Karpas-422 (cell line): ENCODE data around the gene FAM193B. TPM values are rescaled to one million over a fixed set of nuclear protein-coding genes. Genes with fewer than 3 reads are reported as not detected.

Source experiments
- DNase-seq: peaks from one replicate; pipeline ENCODE4 v3.0.0-alpha.2; 2015
- H2AFZ ChIP-seq: fragments of 200-600 bp; sonication (generic); 2 replicates; pipeline ENCODE4 v1.6.1; 2014; ENCODE audit warnings: antibody characterized with exemption, low read length, mixed read lengths
- H3K27ac ChIP-seq: fragments of 200-600 bp; sonication (generic); 2 replicates; pipeline ENCODE4 v1.5.1; 2014; ENCODE audit warnings: mild to moderate bottlenecking, low read length, moderate library complexity
- H3K27me3 ChIP-seq: fragments of 200-600 bp; sonication (generic); 2 replicates; pipeline ENCODE4 v1.6.1; 2014; ENCODE audit warnings: low read length, mixed read lengths
- H3K36me3 ChIP-seq: fragments of 200-600 bp; sonication (generic); 2 replicates; pipeline ENCODE4 v1.6.1; 2014; ENCODE audit warnings: low read length, mixed read lengths; ENCODE audit not compliant: insufficient read depth
- H3K4me1 ChIP-seq: fragments of 200-600 bp; sonication (generic); 2 replicates; pipeline ENCODE4 v1.6.1; 2014; ENCODE audit warnings: mild to moderate bottlenecking, low read length, mixed read lengths
- H3K4me2 ChIP-seq: fragments of 200-600 bp; sonication (generic); 2 replicates; pipeline ENCODE4 v1.6.1; 2014; ENCODE audit warnings: low read length, low read depth, mild to moderate bottlenecking; ENCODE audit not compliant: poor library complexity, severe bottlenecking
- H3K4me3 ChIP-seq: fragments of 200-600 bp; sonication (generic); 2 replicates; pipeline ENCODE4 v1.5.1; 2014; ENCODE audit warnings: mild to moderate bottlenecking, antibody characterized with exemption, low read length, mixed read lengths
- H3K79me2 ChIP-seq: fragments of 200-600 bp; sonication (generic); 2 replicates; pipeline ENCODE4 v1.6.1; 2014; ENCODE audit warnings: mild to moderate bottlenecking, low read length, mixed read lengths
- H3K9ac ChIP-seq: fragments of 200-600 bp; sonication (generic); 2 replicates; pipeline ENCODE4 v1.6.0; 2014; ENCODE audit warnings: low read length
- H3K9me2 ChIP-seq: fragments of 200-600 bp; sonication (generic), shearing (Covaris generic); replicated peaks from 2 replicates; pipeline ENCODE4 v1.6.0; 2014; ENCODE audit warnings: mild to moderate bottlenecking, low read length, moderate library complexity; ENCODE audit not compliant: insufficient read depth
- H3K9me3 ChIP-seq: fragments of 300-700, 200-600 bp; sonication (generic); 2 replicates; pipeline ENCODE4 v1.6.1; 2014; ENCODE audit warnings: low read length, mixed read lengths
- H4K20me1 ChIP-seq: fragments of 200-600 bp; sonication (generic); 2 replicates; pipeline ENCODE4 v1.6.1; 2014; ENCODE audit warnings: mild to moderate bottlenecking, antibody characterized with exemption, low read length, low read depth; ENCODE audit not compliant: insufficient read depth
- total RNA-seq: library from RNA; depleted of rRNA; stranded (reverse); fragments of >200 nt; shearing (Covaris generic); gene quantifications from 2 replicates; pipeline ENCODE4 v1.2.3, GENCODE V29; 2014; ENCODE audit warnings: low replicate concordance

Gene FAM193B
- total RNA-seq, 1 experiment from 2014 or later, result 48.3 TPM

DNA sequence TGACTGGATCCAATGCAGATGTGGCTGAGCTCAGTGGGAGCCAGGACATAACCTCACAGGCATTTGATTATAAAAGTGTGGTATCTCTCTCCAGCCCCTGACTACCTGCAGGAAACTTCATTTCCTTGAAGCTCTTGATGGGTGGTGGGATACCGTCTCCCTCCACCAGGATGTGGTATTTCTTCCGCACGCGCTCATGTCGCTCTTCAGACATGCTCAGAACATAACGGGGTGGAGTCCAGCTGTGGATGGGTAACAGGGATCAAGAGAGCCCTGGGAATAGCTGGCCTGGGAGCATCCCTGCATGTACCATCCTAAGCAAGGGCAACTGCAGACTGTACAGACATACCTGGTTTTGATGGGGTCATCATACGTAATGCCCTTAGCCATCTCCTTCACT lies 38.8 kb downstream of the FAM193B start:
- Histone ChIP-seq H3K9ac (peak overlapping the region; percentile 87), H3K4me3 (peak overlapping the region; percentile 87), H2AFZ (no peak overlapping the region), H3K36me3 (peaks cover 19% of the 10 kb centered on the region; the same call in 1 of the 2 replicates), H3K9me2 (no peaks in the 10 kb centered on the region), H3K79me2 (peaks cover 35% of the 10 kb centered on the region), H3K27me3 (no peaks in the 10 kb centered on the region), H3K27ac (peak overlapping the region; percentile 47), H3K4me2 (peak overlapping the region; percentile 94), H3K4me1 (peaks cover 45% of the 10 kb centered on the region), H4K20me1 (0 out of 2 replicates have a peak, but pooled peaks cover 3% of the 10 kb centered on the region), H3K9me3 (no peaks in the 10 kb centered on the region)
- no peak for DNase-seq

- Histone ChIP-seq H3K9ac (peak overlapping the region; percentile 87; the same call in 1 of the 2 replicates), H3K4me3 (no peak overlapping the region), H3K36me3 (peaks cover 19% of the 10 kb centered on the region; the same call in 1 of the 2 replicates), H3K9me3 (no peaks in the 10 kb centered on the region), H2AFZ (no peak overlapping the region), H3K79me2 (peaks cover 39% of the 10 kb centered on the region), H4K20me1 (0 out of 2 replicates have a peak, but pooled peaks cover 3% of the 10 kb centered on the region), H3K27ac (no peak overlapping the region), H3K9me2 (no peaks in the 10 kb centered on the region), H3K27me3 (no peaks in the 10 kb centered on the region), H3K4me2 (no peak overlapping the region), H3K4me1 (peaks cover 53% of the 10 kb centered on the region)
- DNase-seq, result no peak
Measured at GRCh38 chr5:177514541-177514940, 39.8 kb downstream of the FAM193B start.

DNA sequence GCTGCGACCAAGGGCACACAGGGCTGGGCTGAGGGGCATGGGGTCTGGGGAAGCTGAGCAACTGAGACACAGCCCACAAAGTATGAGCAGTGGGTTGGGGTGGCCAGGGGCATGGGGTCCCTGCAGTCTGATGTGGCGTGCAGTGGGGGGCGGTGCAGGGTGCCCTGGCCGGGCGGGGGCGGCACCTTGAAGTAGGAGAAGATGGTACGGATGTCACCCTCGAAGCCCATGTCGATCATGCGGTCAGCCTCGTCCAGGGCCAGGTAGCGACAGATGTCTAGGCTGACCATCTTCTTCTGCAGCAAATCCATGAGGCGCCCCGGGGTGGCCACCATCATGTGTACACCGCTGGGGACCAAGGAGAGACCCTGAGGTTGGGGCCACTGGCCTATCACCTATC lies 40.9 kb downstream of the FAM193B start:
- Histone ChIP-seq H3K9me2 (no peaks in the 10 kb centered on the region), H3K4me1 (peaks cover 55% of the 10 kb centered on the region), H3K4me3 (no peak overlapping the region), H3K27me3 (no peaks in the 10 kb centered on the region), H3K9ac (no peak overlapping the region), H3K9me3 (no peaks in the 10 kb centered on the region), H3K36me3 (peaks cover 19% of the 10 kb centered on the region; the same call in 1 of the 2 replicates), H3K4me2 (no peak overlapping the region), H2AFZ (no peak overlapping the region), H3K27ac (no peak overlapping the region), H4K20me1 (0 out of 2 replicates have a peak, but pooled peaks cover 3% of the 10 kb centered on the region), H3K79me2 (peaks cover 41% of the 10 kb centered on the region)
- DNase-seq, result no peak

- peaks cover 44% of the 10 kb centered on the region for H3K79me2 ChIP-seq
- no peaks in the 10 kb centered on the region for H3K27me3 ChIP-seq
- no peak for DNase-seq
- H2AFZ ChIP-seq, result no peak overlapping the region
- no peaks in the 10 kb centered on the region for H3K9me3 ChIP-seq
- H3K36me3 ChIP-seq, result peaks cover 25% of the 10 kb centered on the region
- H3K4me1 ChIP-seq, result peaks cover 61% of the 10 kb centered on the region
- H3K4me2 ChIP-seq, result no peak overlapping the region
- H3K9me2 ChIP-seq, result no peaks in the 10 kb centered on the region
- 0 out of 2 replicates have a peak, but pooled peaks cover 3% of the 10 kb centered on the region for H4K20me1 ChIP-seq
- no peak overlapping the region for H3K9ac ChIP-seq
- H3K4me3 ChIP-seq, result no peak overlapping the region
- no peak overlapping the region for H3K27ac ChIP-seq
Measured at GRCh38 chr5:177512736-177513380, 41.5 kb downstream of the FAM193B start.

DNA sequence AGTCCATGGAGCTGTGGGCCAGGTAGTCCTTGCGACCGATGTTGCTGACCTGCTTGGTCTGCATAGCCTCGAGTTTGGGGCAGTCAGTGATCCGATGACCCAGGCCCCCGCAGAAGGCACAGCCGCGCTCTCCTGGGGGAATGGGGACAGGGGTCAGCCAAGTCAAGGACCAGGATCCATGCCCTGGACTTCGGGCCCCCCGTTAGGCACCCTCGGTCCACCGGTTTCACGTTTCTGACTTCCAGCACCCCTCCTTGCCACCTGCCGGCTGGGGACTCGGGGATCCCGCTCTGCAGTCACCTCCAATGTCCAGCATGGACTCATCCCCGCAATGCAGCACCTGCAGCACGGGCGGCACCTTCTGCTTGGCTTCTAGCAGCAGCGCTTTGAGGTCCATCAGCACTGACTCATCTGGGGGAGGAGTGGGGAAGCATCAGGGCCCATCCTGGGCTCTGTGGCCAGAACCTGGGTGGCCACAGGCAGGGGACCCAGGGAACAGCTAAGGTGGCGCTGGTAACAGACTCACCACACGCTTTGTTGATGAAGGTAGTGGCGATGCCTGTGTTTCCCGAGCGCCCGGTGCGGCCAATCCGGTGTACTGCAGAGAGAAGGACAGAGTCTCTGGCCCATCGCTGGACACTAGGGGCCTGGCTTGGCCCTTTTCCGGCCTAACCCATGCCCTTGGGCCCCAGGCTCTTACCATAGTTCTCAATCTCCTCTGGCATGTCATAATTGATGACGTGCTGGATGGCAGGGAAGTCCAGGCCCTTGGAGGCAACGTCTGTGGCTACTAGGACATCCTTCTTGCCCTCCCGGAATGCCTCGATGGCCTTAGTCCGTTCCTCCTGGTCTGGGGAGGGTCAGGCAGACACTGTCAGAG lies 42.3 kb downstream of the FAM193B start:
- peak overlapping the region; percentile 99 for H3K27ac ChIP-seq
- H4K20me1 ChIP-seq, result 0 out of 2 replicates have a peak, but pooled peaks cover 3% of the 10 kb centered on the region
- DNase-seq, result no peak
- H3K79me2 ChIP-seq, result peaks cover 51% of the 10 kb centered on the region
- H3K27me3 ChIP-seq, result no peaks in the 10 kb centered on the region
- peaks cover 70% of the 10 kb centered on the region for H3K4me1 ChIP-seq
- peak overlapping the region; percentile 36; the same call in 1 of the 2 replicates for H3K4me3 ChIP-seq
- H3K9me3 ChIP-seq, result no peaks in the 10 kb centered on the region
- H3K36me3 ChIP-seq, result peaks cover 33% of the 10 kb centered on the region
- H3K4me2 ChIP-seq, result peak overlapping the region; percentile 100
- peak overlapping the region; percentile 99 for H3K9ac ChIP-seq
- H2AFZ ChIP-seq, result no peak overlapping the region
- H3K9me2 ChIP-seq, result no peaks in the 10 kb centered on the region

DNA sequence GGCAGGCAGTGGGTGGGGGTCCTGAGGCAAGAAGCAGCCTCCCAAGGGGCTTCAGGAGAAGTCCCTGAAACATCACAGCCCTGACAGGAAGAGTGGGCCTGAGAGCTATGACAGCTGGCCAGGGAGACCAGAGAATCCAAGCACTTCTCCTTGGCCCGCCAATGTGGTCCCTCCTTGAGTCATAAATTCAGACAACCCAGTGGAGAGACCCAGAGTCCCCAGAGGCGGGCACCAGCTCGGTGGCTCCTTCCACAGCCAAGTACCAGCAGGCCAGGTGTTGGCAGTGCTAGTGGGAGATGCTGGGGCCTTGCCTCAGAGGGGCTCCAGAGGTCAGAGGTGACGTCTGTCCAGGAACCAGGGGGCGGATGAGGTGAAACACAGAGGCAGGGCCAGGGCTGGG lies 43.2 kb downstream of the FAM193B start:
- Histone ChIP-seq H3K36me3 (peaks cover 35% of the 10 kb centered on the region), H3K4me3 (peak overlapping the region; percentile 36; the same call in 1 of the 2 replicates), H3K9ac (peak overlapping the region; percentile 99), H3K27me3 (no peaks in the 10 kb centered on the region), H4K20me1 (0 out of 2 replicates have a peak, but pooled peaks cover 3% of the 10 kb centered on the region), H3K9me2 (no peaks in the 10 kb centered on the region), H3K4me2 (peak overlapping the region; percentile 100), H2AFZ (no peak overlapping the region), H3K27ac (peak overlapping the region; percentile 99), H3K9me3 (no peaks in the 10 kb centered on the region), H3K4me1 (peaks cover 72% of the 10 kb centered on the region), H3K79me2 (peaks cover 48% of the 10 kb centered on the region)
- no peak for DNase-seq

DNA sequence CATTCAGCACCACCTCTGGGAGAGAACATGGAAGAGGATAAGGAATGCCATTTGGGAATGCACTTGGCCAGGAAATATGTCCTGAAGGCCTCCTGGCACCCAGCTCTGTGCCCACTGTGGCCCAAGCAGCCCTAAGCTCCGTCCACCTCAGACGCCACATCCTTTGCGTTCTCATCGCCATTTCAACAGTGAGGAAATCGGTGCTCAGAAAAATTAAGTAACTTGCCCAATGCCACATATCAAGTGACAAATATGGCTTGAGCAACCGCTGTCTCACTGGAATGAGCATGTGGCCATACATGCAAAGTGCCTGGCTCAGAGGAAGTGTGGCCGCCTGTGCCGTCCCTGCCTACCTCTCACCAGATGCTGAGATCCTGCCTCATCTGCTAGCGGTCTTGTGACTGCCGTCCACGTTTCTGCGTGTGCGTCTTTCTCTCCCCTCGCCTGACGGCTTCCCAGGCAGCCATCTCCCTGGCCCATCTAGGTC lies 43.8 kb downstream of the FAM193B start:
- Histone ChIP-seq H3K9me2 (no peaks in the 10 kb centered on the region), H3K27me3 (no peaks in the 10 kb centered on the region), H3K4me3 (peak overlapping the region; percentile 93), H3K9ac (peak overlapping the region; percentile 99), H3K79me2 (peaks cover 43% of the 10 kb centered on the region), H3K9me3 (no peaks in the 10 kb centered on the region), H3K4me2 (peak overlapping the region; percentile 100), H3K4me1 (peaks cover 67% of the 10 kb centered on the region), H4K20me1 (no peaks in the 10 kb centered on the region), H3K36me3 (peaks cover 30% of the 10 kb centered on the region), H3K27ac (peak overlapping the region; percentile 99), H2AFZ (no peak overlapping the region)
- peak; percentile 93 for DNase-seq
